Gastroesophageal sphincter (tissue), 4 donors: ENCODE data around the gene C17orf100. TPM values are rescaled to one million over a fixed set of nuclear protein-coding genes. Genes with fewer than 3 reads are reported as not detected.
A peak's percentile ranks its signal among the peaks of the same experiment; 100 is the strongest.

Source experiments
- ATAC-seq: fragments of 150-250 bp; one replicate; pipeline ENCODE4 v1.9.1; 2016; ENCODE audit warnings: mild to moderate bottlenecking, moderate library complexity
- H3K27ac ChIP-seq, 4 donors: fragments of 200-600 bp; sonication (generic) in 3 of 4; 1 replicate in 3 of 4; 2 replicates in 1 of 4; pipeline ENCODE4 v1.5.1; 2016 to 2019
- H3K27me3 ChIP-seq: fragments of 200-600 bp; sonication (generic); one replicate; pipeline ENCODE4 v1.5.1; 2019
- H3K36me3 ChIP-seq, 2 donors: fragments of 200-600 bp; sonication (generic); one replicate each; pipeline ENCODE4 v1.5.1; 2019; ENCODE audit warnings: control low read depth in 1 of 2
- H3K4me1 ChIP-seq, 3 donors: fragments of 200-600 bp; sonication (generic); 1 replicate in 2 of 3; 2 replicates in 1 of 3; pipeline ENCODE4 v1.5.1; 2016 to 2019; ENCODE audit warnings: control low read depth in 2 of 3
- H3K4me3 ChIP-seq, 2 donors: fragments of 200-600 bp; sonication (generic); one replicate each; pipeline ENCODE4 v1.5.1; 2019; ENCODE audit warnings: mild to moderate bottlenecking in 1 of 2, moderate library complexity in 1 of 2
- H3K9me3 ChIP-seq, 3 donors: fragments of 200-600 bp; sonication (generic); one replicate each; pipeline ENCODE4 v1.5.1; 2017 to 2019; ENCODE audit warnings: control low read depth in 2 of 3
- CTCF ChIP-seq, 4 experiments: fragments of 200-600 bp in 2 of 4; fragments of 450-650 bp in 2 of 4; sonication (generic) in 1 of 4; IDR thresholded peaks; one replicate each; pipeline ENCODE4 v1.5.1; 2017 to 2019; ENCODE audit warnings: antibody characterized with exemption in 4 of 4, mild to moderate bottlenecking in 2 of 4, moderate library complexity in 2 of 4
- EP300 ChIP-seq: sonication (generic); formaldehyde crosslinking; IDR thresholded peaks from one replicate; pipeline ENCODE4 v1.6.1; 2017; ENCODE audit warnings: antibody characterized with exemption, mild to moderate bottlenecking
- POLR2A ChIP-seq, 2 donors: fragments of 450-650 bp; IDR thresholded peaks; one replicate each; pipeline ENCODE4 v1.6.1; 2017; ENCODE audit warnings: antibody characterized with exemption in 2 of 2, mild to moderate bottlenecking in 2 of 2, moderate library complexity in 1 of 2
- POLR2AphosphoS5 ChIP-seq: sonication (generic); formaldehyde crosslinking; IDR thresholded peaks from one replicate; pipeline ENCODE4 v1.6.1; 2017; ENCODE audit warnings: antibody characterized with exemption
- WGBS, 2 donors: methylation state at CpG; one replicate each; pipeline ENCODE4 v1.1.5; 2018; ENCODE audit warnings: low coverage in 1 of 2; 5-methylcytosine and 5-hydroxymethylcytosine counted together
- total RNA-seq, 4 donors: library from RNA; depleted of rRNA; stranded (reverse); fragments of >200 nt; gene quantifications; one replicate each; pipeline ENCODE4 v1.1.0, GENCODE V29; 2016

Gene C17orf100
- total RNA-seq, 4 donors from 2014 or later, result 1.4 to 2.1 TPM; not detected in 2

- H3K4me1 ChIP-seq, result peaks cover 0 to 43% (median 19%) of the 10 kb centered on the region in 3 donors
- WGBS, 2 donors, result 0% methylated on average over 17 to 18 of the region's 67 CpGs
- TF ChIP-seq POLR2AphosphoS5, result no peak
- TF ChIP-seq POLR2A (IDR thresholded peaks at IDR 0.05), result no peak
- no peak for TF ChIP-seq EP300
- TF ChIP-seq CTCF (IDR thresholded peaks at IDR 0.05), result no peak
- H3K27ac ChIP-seq, result peak overlapping the region; percentile 74 to 88 (median 88)
- no peaks in the 10 kb centered on the region for H3K9me3 ChIP-seq
- ATAC-seq, result peak; percentile 44
- H3K27me3 ChIP-seq, result no peaks in the 10 kb centered on the region
- peaks cover 0 to 28% of the 10 kb centered on the region in 2 donors for H3K36me3 ChIP-seq
- H3K4me3 ChIP-seq, result peak overlapping the region; percentile 73 to 93
These were observed 11.7 kb upstream of the C17orf100 start for GRCh38 chr17:6639586-6640535.

- 0% methylated on average over 11 of the region's 52 CpGs; no CpG with 5 or more reads in 1 of the 2 donors for WGBS, 2 donors
These were observed 10.9 kb upstream of the C17orf100 start, which contains the start of the genes KIAA0753 and TXNDC17 for GRCh38 chr17:6640536-6641246. Gene KIAA0753, minus strand, starts transcription at chr17:6640711. Its CDS starts 5,608 bp downstream, at chr17:6635103. Gene TXNDC17, plus strand, starts transcription at chr17:6641060. Its CDS starts 23 bp downstream, at chr17:6641083.

GRCh38 chr17:6641247-6641863 lies 10.2 kb upstream of the C17orf100 start:
- 0 to 6% methylated on average over 12 to 15 of the region's 20 CpGs for WGBS, 2 donors
- Histone ChIP-seq H3K4me1 (peaks cover 0 to 51% (median 19%) of the 10 kb centered on the region in 3 donors), H3K27ac (peak overlapping the region; percentile 74 to 88 (median 88)), H3K9me3 (no peaks in the 10 kb centered on the region), H3K4me3 (peak overlapping the region; percentile 73 to 93), H3K27me3 (no peaks in the 10 kb centered on the region), H3K36me3 (peaks cover 0 to 33% of the 10 kb centered on the region in 2 donors)
- TF ChIP-seq POLR2AphosphoS5 (no peak), POLR2A (IDR thresholded peaks at IDR 0.05) (no peak), CTCF (IDR thresholded peaks at IDR 0.05) (no peak), EP300 (no peak)
- ATAC-seq, result no peak

More at GRCh38 chr17:6640536-6641246, 10.9 kb upstream of the C17orf100 start, which contains the start of the genes KIAA0753 and TXNDC17:
- Histone ChIP-seq H3K9me3 (no peaks in the 10 kb centered on the region), H3K4me1 (peaks cover 0 to 51% (median 19%) of the 10 kb centered on the region in 3 donors), H3K36me3 (peaks cover 0 to 32% of the 10 kb centered on the region in 2 donors), H3K27me3 (no peaks in the 10 kb centered on the region), H3K27ac (peak within 1 kb of the TSS; percentile 74 to 88 (median 88)), H3K4me3 (peak within 1 kb of the TSS; percentile 73 to 93)
- peak; percentile 97 for TF ChIP-seq POLR2AphosphoS5
- no peak for TF ChIP-seq CTCF (IDR thresholded peaks at IDR 0.05)
- TF ChIP-seq POLR2A (IDR thresholded peaks at IDR 0.05), result peak; percentile 83 to 85
- peak; percentile 97 for ATAC-seq

GRCh38 chr17:6642592-6642991 lies 9.0 kb upstream of the C17orf100 start:
- Histone ChIP-seq H3K27ac (no peak overlapping the region), H3K36me3 (peaks cover 0 to 46% of the 10 kb centered on the region in 2 donors), H3K4me1 (peaks cover 0 to 54% (median 19%) of the 10 kb centered on the region in 3 donors), H3K9me3 (no peaks in the 10 kb centered on the region), H3K27me3 (no peaks in the 10 kb centered on the region), H3K4me3 (no peak overlapping the region)
- TF ChIP-seq EP300 (no peak), CTCF (IDR thresholded peaks at IDR 0.05) (no peak), POLR2A (IDR thresholded peaks at IDR 0.05) (no peak), POLR2AphosphoS5 (no peak)
- WGBS, 2 donors, result 77 to 86% methylated on average over 2 of the region's 2 CpGs
- ATAC-seq, result no peak
